Measurements from ENCODE around the gene RAB11A. TPM values are rescaled to one million over a fixed set of nuclear protein-coding genes. Genes with fewer than 3 reads are reported as not detected.

Gene RAB11A
- polyA plus RNA-seq, 1 donor from 2014 or later = 248 TPM

DNA sequence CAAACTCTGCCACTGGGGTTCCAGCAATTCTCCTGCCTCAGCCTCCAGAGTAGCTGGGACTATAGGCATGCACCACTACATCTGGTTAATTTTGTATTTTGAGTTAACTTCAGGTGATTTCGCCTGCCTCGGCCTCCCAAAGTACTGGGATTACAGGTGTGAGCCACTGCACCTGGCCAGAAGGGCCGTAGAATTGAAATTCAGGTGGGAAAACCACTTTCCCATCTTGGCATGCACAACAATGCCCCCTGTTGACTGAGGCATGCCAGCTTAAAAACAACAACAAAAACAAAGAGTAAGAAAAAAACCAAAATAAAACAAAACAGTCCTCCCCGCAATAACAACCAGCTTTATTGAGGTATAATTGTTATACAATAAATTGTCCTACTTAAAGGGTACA is 32.6 kb upstream of the RAB11A start:
- Mint-ChIP-seq H3K27ac (peak overlapping the region in 1 of 3 donors; percentile 25), H3K36me3 (no peaks in the 10 kb centered on the region), H3K9me3 (no peaks in the 10 kb centered on the region), H3K27me3 (no peaks in the 10 kb centered on the region), H3K4me3 (no peak overlapping the region), H3K4me1 (peaks cover 20 to 26% (median 25%) of the 10 kb centered on the region in 3 donors)

DNA sequence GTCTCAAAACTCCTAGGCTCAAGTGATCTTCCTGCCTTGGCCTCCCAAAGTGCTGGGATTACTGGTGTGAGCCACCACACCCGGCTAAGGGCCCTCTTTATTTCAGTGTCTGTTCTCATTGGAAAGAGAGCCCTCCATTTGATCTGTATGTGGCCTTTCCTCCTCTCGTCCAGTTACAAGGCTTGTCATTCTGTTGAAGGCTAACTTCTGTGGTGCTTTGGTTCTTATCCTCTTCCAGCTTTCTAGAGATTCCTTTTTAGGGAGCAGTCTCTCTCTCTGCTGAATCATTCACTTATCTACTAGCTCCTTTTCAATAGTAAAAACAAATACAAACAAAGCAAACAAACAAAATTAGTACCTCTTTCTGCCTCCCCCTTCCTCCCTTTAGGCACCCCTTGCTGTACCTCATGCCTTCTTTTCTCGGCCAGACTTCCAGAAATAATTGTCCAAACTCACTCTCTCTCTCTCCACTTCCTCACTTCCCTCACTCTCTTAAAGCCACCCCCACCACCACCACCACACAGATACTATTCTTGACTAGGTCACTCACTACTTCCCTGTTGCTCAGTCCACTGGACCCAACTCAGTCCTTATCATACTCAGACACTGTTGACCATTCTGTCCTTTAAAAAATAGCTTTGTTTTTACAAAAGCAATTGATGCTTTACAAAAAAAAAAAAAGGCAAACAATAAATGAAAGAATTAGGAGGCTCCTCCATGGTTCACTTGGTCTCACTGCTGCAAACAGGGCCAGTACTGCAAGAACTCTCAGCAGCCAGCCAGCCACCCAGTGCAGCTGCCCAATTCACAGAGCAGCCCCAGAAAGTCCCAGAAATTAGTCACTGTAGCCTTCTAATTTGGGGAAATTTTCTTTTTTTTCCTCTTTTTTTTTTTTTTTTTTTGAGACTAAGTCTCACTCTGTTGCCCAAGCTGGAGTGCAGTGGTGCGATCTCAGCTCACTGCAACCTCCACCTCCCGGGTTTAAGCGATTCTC is 31.7 kb upstream of the RAB11A start:
- Mint-ChIP-seq H3K36me3 (no peaks in the 10 kb centered on the region), H3K9me3 (no peaks in the 10 kb centered on the region), H3K4me1 (peaks cover 16 to 21% (median 21%) of the 10 kb centered on the region in 3 donors), H3K27me3 (no peaks in the 10 kb centered on the region), H3K27ac (peak overlapping the region in 2 of 3 donors; percentile 39 to 58), H3K4me3 (no peak overlapping the region)

DNA sequence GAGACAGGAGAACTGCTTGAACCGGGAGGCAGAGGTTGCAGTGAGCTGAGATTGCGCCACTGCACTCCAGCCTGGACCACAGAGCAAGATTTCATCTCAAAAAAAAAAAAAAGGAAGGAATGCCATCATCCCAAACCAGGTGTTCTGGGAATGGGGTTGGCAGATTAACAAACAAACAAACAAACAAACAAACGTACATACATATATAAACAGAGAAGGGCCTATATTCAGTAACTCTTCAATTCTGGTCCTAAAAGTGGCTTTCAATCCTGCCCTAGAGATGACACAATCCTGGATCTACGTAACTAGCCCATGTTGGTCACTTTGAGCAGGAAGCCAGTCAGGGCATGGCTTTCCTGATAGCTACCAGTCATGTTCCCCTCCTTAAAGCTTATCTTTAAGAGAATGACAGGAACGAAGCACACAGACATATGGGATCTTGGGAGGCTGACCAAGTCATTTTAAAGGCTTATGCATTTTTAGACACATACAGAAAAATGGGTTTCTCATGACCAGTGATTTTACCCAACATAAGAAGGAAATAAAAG is 29.9 kb upstream of the RAB11A start:
- no peaks in the 10 kb centered on the region for H3K9me3 Mint-ChIP-seq
- no peak overlapping the region for H3K4me3 Mint-ChIP-seq
- H3K4me1 Mint-ChIP-seq = peaks cover 2 to 5% (median 5%) of the 10 kb centered on the region in 3 donors
- H3K27me3 Mint-ChIP-seq = peaks cover 2% of the 10 kb centered on the region
- no peaks in the 10 kb centered on the region for H3K36me3 Mint-ChIP-seq
- no peak overlapping the region for H3K27ac Mint-ChIP-seq

DNA sequence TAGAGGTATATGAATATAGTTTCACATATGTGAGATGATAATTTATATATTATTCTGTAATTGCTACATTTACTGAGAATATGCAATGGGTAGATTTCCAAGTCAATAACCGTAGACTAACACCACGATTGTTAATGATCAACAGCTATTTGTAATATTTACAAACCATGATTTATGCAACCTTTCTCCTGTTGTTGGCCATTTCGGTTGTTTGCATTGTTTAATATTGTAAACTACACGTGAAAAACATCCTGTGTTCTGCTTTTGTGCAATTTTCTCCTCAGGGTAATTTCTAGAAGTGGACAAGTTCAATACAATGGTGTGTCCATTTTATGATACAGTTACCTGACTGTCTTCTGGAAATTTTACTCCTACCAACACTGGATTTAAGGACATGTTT is 29.3 kb upstream of the RAB11A start:
- Mint-ChIP-seq H3K4me1 (peaks cover 2 to 5% (median 5%) of the 10 kb centered on the region in 3 donors), H3K36me3 (no peaks in the 10 kb centered on the region), H3K27ac (no peak overlapping the region), H3K4me3 (no peak overlapping the region), H3K27me3 (peaks cover 2% of the 10 kb centered on the region), H3K9me3 (no peaks in the 10 kb centered on the region)

DNA sequence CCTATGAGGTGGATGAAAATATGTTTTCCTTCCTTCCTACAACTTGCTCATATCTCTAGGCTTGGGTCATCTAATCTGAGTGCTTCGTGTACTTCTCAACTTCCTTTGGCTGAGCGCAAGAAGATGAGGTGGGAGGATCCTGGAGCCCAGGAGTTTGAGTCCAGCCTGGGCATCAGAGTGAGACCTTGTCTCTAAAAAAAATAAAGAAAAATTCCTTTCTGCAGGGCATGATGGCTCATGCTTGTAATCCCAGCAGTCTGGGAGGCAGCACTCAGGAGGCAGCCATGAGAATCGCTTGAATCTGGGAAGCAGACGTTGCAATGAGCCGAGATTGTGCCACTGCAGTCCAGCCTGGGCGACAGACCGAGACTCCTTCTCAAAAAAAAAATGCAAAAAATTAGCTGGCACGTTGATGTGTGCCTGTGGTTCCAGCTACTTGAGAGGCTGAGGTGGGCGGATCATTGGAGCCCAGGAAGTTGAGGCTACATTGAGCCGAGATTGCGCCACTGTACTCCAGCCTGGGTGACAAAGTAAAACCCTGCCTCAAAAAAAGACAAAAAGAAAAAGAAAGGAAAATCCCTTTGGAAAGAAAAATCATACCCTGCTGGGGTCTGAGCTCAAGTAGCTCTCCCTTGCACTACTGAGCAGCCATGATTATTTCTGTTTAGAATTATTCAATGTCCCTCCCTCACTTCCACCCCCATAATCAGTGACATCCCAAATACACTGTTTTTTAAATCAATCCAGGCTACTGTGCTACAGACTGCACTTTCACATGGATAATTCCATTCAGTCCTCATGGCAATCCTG is 28.0 kb upstream of the RAB11A start:
- H3K27ac Mint-ChIP-seq = no peak overlapping the region
- no peaks in the 10 kb centered on the region for H3K36me3 Mint-ChIP-seq
- H3K4me1 Mint-ChIP-seq = peaks cover 2 to 5% (median 4%) of the 10 kb centered on the region in 3 donors
- peaks cover 2% of the 10 kb centered on the region for H3K27me3 Mint-ChIP-seq
- H3K9me3 Mint-ChIP-seq = no peaks in the 10 kb centered on the region
- no peak overlapping the region for H3K4me3 Mint-ChIP-seq

DNA sequence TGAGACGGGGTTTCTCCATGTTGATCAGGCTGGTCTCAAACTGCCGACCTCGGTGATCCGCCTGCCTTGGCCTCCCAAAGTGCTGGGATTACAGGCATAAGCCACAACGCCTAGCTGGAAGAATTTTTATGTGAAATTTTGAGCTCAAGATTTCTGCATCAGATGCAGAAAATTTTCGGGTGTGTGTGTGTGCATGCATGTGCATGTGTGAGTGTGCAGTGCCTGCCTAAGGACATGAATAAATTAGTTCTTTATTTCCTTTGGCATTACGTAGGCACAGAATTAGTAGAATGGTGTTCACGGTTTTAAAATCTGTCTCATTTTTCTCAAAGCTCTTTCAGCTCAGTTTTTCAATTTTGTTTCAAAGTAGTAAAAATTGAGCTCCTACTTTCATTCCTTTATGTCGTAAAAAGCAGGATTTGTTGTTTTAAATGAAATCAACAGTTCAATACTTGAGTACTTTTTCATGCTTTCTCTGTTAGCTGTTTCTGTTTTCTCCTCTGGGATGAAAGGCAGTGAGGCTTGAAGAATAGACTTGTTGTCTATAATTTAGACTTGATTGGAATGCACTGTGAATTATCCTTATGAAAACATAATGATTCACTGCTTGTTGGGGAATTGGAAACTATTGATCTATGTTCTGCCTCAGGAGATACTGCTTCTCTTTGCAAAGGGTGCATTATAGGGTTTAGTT is 23.3 kb upstream of the RAB11A start:
- Mint-ChIP-seq H3K36me3 (no peaks in the 10 kb centered on the region), H3K4me1 (peaks cover 0 to under 1% (median 0%) of the 10 kb centered on the region in 3 donors), H3K27ac (peak overlapping the region in 1 of 3 donors; percentile 39), H3K9me3 (no peaks in the 10 kb centered on the region), H3K4me3 (no peak overlapping the region), H3K27me3 (peaks cover 5% of the 10 kb centered on the region)

DNA sequence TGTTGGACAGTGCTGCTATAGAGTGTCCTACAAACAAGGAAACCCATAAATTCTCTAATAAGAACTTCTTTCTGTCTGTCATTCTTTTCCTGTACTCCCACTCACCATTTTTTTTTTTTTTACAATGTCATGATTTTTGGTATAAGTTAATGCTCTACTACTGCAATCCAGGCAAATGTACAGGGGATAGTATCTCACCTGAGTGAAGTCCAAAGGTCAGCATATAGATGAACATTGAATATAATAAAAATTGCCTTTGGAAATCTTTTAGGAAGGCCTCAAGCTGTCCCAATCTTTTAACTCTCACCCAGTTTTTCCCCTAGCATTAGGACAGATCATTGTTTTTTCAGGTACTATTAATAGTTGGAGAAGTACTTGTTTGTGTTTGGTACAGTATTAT is 21.3 kb upstream of the RAB11A start:
- Mint-ChIP-seq H3K4me3 (no peak overlapping the region), H3K36me3 (no peaks in the 10 kb centered on the region), H3K4me1 (no peaks in the 10 kb centered on the region), H3K27me3 (peaks cover 5% of the 10 kb centered on the region), H3K27ac (no peak overlapping the region), H3K9me3 (no peaks in the 10 kb centered on the region)

DNA sequence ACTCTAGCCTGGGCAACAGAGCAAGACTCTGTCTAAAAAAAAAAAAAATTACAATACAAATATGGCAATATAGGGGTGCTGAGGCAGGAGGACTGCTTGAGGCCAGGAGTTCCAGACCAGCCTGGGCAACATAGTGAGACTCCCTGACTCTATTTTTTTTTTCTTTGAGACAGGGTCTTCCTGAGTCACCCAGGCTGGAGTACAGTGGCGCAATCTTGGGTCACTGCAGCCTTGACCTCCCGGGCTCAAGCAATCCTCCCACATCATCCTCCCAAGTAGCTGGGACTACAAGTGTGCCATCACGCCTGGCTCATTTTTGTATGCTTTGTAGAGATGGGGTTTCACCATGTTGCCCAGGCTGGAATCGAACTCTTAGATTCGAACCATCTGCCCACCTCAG is 17.3 kb upstream of the RAB11A start:
- Mint-ChIP-seq H3K27ac (no peak overlapping the region), H3K27me3 (peaks cover 4% of the 10 kb centered on the region), H3K9me3 (no peaks in the 10 kb centered on the region), H3K4me1 (peaks cover 8 to 9% (median 8%) of the 10 kb centered on the region in 3 donors), H3K4me3 (no peak overlapping the region), H3K36me3 (peaks cover 2% of the 10 kb centered on the region)

DNA sequence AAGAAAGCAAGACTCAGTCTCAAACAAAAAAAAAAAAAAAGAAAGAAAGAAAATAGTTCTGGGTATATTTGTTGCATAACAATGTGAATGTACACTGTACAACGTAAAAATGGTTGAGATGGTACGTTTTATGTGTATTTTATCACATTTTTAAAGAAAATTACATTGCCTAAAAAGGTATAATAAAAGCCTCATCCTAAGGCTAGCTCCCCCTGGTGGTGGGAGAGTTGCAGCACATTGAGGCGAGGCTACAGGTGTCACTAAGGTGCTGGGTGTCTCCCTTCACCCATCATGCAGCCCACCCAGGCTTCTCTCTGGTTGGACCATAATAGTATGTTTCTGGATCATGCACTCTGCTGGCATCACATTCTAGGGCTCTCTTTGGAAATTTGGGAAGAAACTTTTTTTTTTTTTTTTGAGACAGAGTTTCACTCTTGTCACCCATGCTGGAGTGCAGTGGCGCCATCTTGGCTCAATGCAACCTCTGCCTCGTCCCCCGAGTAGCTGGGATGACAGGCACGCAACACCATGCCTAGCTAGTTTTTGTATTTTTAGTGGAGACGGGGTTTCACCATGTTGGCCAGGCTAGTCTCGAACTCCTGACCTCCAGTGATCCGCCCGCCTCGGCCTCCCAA is 12.4 kb upstream of the RAB11A start:
- no peaks in the 10 kb centered on the region for H3K27me3 Mint-ChIP-seq
- peak overlapping the region in 2 of 3 donors; percentile 16 to 86 for H3K27ac Mint-ChIP-seq
- H3K36me3 Mint-ChIP-seq = peaks cover 2% of the 10 kb centered on the region
- peak overlapping the region in 2 of 4 donors; percentile 29 to 70 for H3K4me3 Mint-ChIP-seq
- peaks cover 13 to 15% (median 15%) of the 10 kb centered on the region in 3 donors for H3K4me1 Mint-ChIP-seq
- H3K9me3 Mint-ChIP-seq = no peaks in the 10 kb centered on the region

DNA sequence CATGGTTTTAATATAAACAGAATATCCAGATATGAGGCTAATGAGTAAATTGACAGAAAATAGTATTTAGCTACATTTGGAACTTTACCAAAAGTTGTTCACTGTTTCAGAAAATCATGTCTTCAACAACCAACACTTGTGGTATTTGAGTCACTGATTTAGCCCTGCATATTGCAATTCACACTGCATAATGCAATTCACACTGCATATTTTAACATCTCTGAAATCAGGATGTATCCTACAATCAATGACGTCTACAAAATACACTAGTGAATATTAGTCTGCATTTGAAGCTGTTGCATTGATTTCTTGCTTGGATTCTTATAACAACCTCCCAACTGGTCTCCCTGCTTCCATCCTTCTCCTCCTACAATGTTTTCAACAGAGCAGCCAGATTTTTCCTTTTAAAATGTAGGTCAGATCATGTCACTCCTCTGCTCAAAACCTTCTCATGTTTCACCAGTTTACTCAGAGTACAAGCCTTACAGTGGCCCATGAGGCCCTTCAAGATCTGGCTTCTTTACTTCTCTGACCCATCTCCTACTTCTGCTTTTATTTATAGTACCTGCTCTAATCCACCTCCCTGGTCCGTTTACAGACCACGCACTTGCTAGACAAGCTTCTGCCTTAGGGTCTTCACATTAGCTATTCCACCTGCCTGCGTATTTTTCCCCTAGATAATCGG is 11.4 kb upstream of the RAB11A start:
- Mint-ChIP-seq H3K4me1 (peaks cover 15 to 18% (median 15%) of the 10 kb centered on the region in 3 donors), H3K9me3 (no peaks in the 10 kb centered on the region), H3K27me3 (no peaks in the 10 kb centered on the region), H3K4me3 (no peak overlapping the region), H3K36me3 (peaks cover 2% of the 10 kb centered on the region), H3K27ac (peak overlapping the region in 1 of 3 donors; percentile 15)

DNA sequence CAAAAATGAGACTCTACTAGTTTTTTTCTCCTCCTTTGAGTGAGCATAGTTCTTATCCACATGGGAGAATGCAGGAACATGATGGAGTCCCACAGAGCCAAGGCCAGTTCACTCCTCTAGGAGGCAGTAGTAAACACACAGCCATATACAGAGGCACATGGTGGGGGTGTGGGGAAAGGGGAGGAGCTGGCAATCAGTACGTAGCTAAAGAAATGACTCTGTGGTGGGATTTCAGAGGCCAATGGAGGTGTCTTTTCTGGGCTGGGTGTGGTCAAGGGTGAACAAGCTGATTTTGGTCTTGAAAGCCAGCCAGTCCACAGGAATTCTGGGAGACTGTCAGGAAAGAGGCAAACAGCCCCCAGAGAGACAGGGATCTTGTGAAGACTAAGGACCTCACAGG is 6.6 kb upstream of the RAB11A start:
- Mint-ChIP-seq H3K27me3 (no peaks in the 10 kb centered on the region), H3K4me3 (peak overlapping the region in 1 of 4 donors; percentile 72)

DNA sequence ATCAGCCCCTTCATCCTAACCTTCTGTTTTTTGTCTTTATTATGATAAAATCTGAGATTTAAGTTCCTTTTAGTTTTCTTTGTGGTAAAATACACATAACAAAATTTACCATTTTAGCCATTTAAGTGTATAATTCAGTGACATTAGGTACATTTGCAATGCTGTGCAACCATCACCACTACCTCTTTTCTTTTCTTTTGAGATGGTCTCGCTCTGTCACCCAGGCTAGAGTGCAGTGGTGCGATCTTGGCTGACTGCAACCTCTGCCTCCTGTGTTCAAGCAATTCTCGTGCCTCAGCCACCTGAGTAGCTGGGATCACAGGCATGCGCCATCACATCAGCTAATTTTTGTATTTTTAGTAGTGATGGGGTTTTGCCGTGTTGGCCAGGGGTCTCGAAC is 6.2 kb upstream of the RAB11A start:
- Mint-ChIP-seq H3K27ac (no peak overlapping the region), H3K4me1 (peaks cover 2 to 6% (median 4%) of the 10 kb centered on the region in 3 donors), H3K27me3 (no peaks in the 10 kb centered on the region), H3K4me3 (peak overlapping the region in 1 of 4 donors; percentile 9), H3K36me3 (no peaks in the 10 kb centered on the region), H3K9me3 (no peaks in the 10 kb centered on the region)

More for the DNA sequence above, 6.6 kb upstream of the RAB11A start:
- Mint-ChIP-seq H3K9me3 (no peaks in the 10 kb centered on the region), H3K36me3 (no peaks in the 10 kb centered on the region), H3K4me1 (peaks cover 6 to 9% (median 7%) of the 10 kb centered on the region in 3 donors), H3K27ac (no peak overlapping the region)

DNA sequence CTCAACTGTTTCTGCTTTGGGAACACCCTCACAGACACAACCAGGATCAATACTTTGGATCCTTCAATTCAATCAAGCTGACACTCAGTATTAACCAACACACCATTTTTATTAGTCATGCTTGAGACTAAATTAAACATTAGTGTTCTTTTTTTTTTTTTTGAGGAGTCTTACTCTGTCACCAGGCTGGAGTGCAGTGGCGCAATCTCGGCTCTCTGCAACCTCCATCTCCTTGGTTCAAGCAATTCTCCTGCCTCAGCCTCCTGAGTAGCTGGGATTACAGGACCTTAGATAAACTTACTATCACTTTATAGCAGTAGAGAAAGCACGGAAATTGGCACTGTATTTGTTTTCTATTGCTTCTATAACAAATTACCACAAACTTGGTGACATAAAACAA is 2.0 kb upstream of the RAB11A start:
- Mint-ChIP-seq H3K9me3 (peaks cover 0 to 2% (median 0%) of the 10 kb centered on the region in 3 donors), H3K27ac (peak overlapping the region in 1 of 3 donors; percentile 100), H3K4me1 (peaks cover 15 to 20% (median 18%) of the 10 kb centered on the region in 3 donors), H3K27me3 (no peaks in the 10 kb centered on the region), H3K4me3 (no peak overlapping the region), H3K36me3 (no peaks in the 10 kb centered on the region)
